ENCODE data around the gene CRB3. TPM values are rescaled to one million over a fixed set of nuclear protein-coding genes. Genes with fewer than 3 reads are reported as not detected.
A peak's percentile ranks its signal among the peaks of the same experiment; 100 is the strongest.

The CRB3 gene
- total RNA-seq, 1 experiment from 2014 or later = 29.9 TPM

DNA sequence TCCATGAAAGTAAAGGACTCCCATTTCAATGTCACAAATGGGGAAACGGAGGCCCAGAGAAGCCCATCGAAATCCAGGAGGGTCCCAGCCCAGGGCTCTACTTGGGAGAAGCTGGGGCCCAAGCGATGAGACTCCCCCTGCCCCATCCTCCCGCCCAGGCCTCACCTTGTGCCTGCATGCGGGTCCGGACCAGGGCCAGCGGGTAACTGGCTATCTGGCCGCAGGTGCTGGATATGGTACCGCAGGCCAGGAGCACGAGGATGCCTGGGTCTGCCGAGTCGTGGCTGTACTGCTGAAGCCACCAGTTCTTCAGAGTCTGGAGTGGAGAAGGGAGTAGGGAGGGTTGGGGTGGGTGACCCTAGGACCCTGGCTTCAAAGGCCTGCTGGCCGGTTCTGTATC, 20.1 kb upstream of the CRB3 start:
- POLR2A ChIA-PET = no interaction called here
- no peaks in the 10 kb centered on the region for H3K4me1 Mint-ChIP-seq
- peaks cover 11% of the 10 kb centered on the region for H3K36me3 Mint-ChIP-seq
- H3K27ac Mint-ChIP-seq = no peak overlapping the region
- H3K4me3 Mint-ChIP-seq = no peak overlapping the region
- H3K27me3 Mint-ChIP-seq (ENCODE audit: low read depth) = no peaks in the 10 kb centered on the region
- CTCF ChIA-PET = no interaction called here
- ATAC-seq (no peak), DNase-seq (ENCODE audit: low spot score) (no peak)
- TF ChIP-seq, protein P1, sequence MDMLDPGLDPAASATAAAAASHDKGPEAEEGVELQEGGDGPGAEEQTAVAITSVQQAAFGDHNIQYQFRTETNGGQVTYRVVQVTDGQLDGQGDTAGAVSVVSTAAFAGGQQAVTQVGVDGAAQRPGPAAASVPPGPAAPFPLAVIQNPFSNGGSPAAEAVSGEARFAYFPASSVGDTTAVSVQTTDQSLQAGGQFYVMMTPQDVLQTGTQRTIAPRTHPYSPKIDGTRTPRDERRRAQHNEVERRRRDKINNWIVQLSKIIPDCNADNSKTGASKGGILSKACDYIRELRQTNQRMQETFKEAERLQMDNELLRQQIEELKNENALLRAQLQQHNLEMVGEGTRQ (CRISPR knock-in tag; IDR thresholded peaks at IDR 0.05) = no peak
- TF ChIP-seq MYBL2 (CRISPR knock-in tag; IDR thresholded peaks at IDR 0.05) (no peak), ZNF219 (CRISPR knock-in tag; IDR thresholded peaks at IDR 0.05; ENCODE audit: borderline replicate concordance) (no peak), JAZF1 (CRISPR knock-in tag; IDR thresholded peaks at IDR 0.05) (no peak)
- TF ChIP-seq, protein P2, sequence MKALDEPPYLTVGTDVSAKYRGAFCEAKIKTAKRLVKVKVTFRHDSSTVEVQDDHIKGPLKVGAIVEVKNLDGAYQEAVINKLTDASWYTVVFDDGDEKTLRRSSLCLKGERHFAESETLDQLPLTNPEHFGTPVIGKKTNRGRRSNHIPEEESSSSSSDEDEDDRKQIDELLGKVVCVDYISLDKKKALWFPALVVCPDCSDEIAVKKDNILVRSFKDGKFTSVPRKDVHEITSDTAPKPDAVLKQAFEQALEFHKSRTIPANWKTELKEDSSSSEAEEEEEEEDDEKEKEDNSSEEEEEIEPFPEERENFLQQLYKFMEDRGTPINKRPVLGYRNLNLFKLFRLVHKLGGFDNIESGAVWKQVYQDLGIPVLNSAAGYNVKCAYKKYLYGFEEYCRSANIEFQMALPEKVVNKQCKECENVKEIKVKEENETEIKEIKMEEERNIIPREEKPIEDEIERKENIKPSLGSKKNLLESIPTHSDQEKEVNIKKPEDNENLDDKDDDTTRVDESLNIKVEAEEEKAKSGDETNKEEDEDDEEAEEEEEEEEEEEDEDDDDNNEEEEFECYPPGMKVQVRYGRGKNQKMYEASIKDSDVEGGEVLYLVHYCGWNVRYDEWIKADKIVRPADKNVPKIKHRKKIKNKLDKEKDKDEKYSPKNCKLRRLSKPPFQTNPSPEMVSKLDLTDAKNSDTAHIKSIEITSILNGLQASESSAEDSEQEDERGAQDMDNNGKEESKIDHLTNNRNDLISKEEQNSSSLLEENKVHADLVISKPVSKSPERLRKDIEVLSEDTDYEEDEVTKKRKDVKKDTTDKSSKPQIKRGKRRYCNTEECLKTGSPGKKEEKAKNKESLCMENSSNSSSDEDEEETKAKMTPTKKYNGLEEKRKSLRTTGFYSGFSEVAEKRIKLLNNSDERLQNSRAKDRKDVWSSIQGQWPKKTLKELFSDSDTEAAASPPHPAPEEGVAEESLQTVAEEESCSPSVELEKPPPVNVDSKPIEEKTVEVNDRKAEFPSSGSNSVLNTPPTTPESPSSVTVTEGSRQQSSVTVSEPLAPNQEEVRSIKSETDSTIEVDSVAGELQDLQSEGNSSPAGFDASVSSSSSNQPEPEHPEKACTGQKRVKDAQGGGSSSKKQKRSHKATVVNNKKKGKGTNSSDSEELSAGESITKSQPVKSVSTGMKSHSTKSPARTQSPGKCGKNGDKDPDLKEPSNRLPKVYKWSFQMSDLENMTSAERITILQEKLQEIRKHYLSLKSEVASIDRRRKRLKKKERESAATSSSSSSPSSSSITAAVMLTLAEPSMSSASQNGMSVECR (CRISPR knock-in tag; IDR thresholded peaks at IDR 0.05; ENCODE audit: borderline replicate concordance) = no peak
- 0 out of 2 replicates have a peak, but pooled peaks cover 2% of the 10 kb centered on the region for H3K9me3 Mint-ChIP-seq

DNA sequence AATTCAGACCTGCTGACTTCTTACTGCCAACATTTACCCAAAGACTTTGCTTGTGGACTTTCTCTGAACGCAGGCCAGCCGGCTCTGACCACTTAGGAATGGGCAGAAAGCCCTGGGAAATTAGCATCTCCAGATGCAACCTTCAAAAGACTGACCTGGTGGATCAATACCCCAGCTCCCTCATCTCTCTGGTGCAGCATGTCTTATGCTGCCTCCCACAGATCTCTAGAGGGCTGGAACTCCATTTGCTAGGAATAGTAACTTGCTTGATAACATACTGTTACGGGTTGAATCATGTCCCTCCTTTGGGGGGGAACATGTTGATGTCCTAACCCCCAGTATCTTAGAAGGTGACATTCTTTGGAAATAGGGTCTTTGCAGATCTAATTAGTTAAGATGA, 17.6 kb upstream of the CRB3 start:
- TF ChIP-seq JUN (CRISPR knock-in tag; IDR thresholded peaks at IDR 0.05) (no peak), NFATC4 (CRISPR knock-in tag; IDR thresholded peaks at IDR 0.05) (no peak), NR3C1 (CRISPR knock-in tag; conservative IDR thresholded peaks at IDR 0.05; ENCODE audit: low read depth) (no peak), SP1 (CRISPR knock-in tag; conservative IDR thresholded peaks at IDR 0.05) (no peak), ZBTB21 (CRISPR knock-in tag; IDR thresholded peaks at IDR 0.05; ENCODE audit: borderline replicate concordance) (no peak), HMGA2 (CRISPR knock-in tag; IDR thresholded peaks at IDR 0.05) (no peak), NR2C2 (CRISPR knock-in tag; IDR thresholded peaks at IDR 0.05) (no peak), ELF4 (CRISPR knock-in tag; IDR thresholded peaks at IDR 0.05; ENCODE audit: low read depth) (no peak), SOX15 (CRISPR knock-in tag; IDR thresholded peaks at IDR 0.05) (no peak)
- TF ChIP-seq, protein P3, sequence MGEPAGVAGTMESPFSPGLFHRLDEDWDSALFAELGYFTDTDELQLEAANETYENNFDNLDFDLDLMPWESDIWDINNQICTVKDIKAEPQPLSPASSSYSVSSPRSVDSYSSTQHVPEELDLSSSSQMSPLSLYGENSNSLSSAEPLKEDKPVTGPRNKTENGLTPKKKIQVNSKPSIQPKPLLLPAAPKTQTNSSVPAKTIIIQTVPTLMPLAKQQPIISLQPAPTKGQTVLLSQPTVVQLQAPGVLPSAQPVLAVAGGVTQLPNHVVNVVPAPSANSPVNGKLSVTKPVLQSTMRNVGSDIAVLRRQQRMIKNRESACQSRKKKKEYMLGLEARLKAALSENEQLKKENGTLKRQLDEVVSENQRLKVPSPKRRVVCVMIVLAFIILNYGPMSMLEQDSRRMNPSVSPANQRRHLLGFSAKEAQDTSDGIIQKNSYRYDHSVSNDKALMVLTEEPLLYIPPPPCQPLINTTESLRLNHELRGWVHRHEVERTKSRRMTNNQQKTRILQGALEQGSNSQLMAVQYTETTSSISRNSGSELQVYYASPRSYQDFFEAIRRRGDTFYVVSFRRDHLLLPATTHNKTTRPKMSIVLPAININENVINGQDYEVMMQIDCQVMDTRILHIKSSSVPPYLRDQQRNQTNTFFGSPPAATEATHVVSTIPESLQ (CRISPR knock-in tag; IDR thresholded peaks at IDR 0.05) = no peak
- TF ChIP-seq, protein P4, sequence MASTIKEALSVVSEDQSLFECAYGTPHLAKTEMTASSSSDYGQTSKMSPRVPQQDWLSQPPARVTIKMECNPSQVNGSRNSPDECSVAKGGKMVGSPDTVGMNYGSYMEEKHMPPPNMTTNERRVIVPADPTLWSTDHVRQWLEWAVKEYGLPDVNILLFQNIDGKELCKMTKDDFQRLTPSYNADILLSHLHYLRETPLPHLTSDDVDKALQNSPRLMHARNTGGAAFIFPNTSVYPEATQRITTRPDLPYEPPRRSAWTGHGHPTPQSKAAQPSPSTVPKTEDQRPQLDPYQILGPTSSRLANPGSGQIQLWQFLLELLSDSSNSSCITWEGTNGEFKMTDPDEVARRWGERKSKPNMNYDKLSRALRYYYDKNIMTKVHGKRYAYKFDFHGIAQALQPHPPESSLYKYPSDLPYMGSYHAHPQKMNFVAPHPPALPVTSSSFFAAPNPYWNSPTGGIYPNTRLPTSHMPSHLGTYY (CRISPR knock-in tag; IDR thresholded peaks at IDR 0.05) = no peak
- TF ChIP-seq, protein P5, sequence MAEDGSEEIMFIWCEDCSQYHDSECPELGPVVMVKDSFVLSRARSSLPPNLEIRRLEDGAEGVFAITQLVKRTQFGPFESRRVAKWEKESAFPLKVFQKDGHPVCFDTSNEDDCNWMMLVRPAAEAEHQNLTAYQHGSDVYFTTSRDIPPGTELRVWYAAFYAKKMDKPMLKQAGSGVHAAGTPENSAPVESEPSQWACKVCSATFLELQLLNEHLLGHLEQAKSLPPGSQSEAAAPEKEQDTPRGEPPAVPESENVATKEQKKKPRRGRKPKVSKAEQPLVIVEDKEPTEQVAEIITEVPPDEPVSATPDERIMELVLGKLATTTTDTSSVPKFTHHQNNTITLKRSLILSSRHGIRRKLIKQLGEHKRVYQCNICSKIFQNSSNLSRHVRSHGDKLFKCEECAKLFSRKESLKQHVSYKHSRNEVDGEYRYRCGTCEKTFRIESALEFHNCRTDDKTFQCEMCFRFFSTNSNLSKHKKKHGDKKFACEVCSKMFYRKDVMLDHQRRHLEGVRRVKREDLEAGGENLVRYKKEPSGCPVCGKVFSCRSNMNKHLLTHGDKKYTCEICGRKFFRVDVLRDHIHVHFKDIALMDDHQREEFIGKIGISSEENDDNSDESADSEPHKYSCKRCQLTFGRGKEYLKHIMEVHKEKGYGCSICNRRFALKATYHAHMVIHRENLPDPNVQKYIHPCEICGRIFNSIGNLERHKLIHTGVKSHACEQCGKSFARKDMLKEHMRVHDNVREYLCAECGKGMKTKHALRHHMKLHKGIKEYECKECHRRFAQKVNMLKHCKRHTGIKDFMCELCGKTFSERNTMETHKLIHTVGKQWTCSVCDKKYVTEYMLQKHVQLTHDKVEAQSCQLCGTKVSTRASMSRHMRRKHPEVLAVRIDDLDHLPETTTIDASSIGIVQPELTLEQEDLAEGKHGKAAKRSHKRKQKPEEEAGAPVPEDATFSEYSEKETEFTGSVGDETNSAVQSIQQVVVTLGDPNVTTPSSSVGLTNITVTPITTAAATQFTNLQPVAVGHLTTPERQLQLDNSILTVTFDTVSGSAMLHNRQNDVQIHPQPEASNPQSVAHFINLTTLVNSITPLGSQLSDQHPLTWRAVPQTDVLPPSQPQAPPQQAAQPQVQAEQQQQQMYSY (CRISPR knock-in tag; IDR thresholded peaks at IDR 0.05) = no peak
- no peak for ATAC-seq
- ChIA-PET CTCF (interaction anchor here (0.6 kb wide), 1 partner anchor 223 kb away, joined by 3 read pairs; no protein-coding TSS in a partner anchor), POLR2A (no interaction called here)
- no peaks in the 10 kb centered on the region for H3K4me1 Mint-ChIP-seq
- 0 out of 2 replicates have a peak, but pooled peaks cover 2% of the 10 kb centered on the region for H3K9me3 Mint-ChIP-seq
- H3K27ac Mint-ChIP-seq = peak overlapping the region; percentile 8; the same call in 1 of the 2 replicates
- H3K36me3 Mint-ChIP-seq = peaks cover 15% of the 10 kb centered on the region
- H3K4me3 Mint-ChIP-seq = no peak overlapping the region
- no peaks in the 10 kb centered on the region for H3K27me3 Mint-ChIP-seq (ENCODE audit: low read depth)
- no peak for DNase-seq (ENCODE audit: low spot score)
